H1 (cell line): ENCODE data around the gene NAV3. TPM values are rescaled to one million over a fixed set of nuclear protein-coding genes. Genes with fewer than 3 reads are reported as not detected.

Experiments
- CTCF ChIA-PET: fragments of 300-600 bp; sonication (Branson Sonifier 250); formaldehyde crosslinking; loops from one replicate; lab custom pipeline; 2021; ENCODE audit not compliant: partially characterized antibody; lab: Charles Lee
- POLR2A ChIA-PET: fragments of 300-600 bp; sonication (Branson Sonifier 250); formaldehyde crosslinking; loops from one replicate; lab custom pipeline; 2021; ENCODE audit warnings: inconsistent platforms; ENCODE audit not compliant: partially characterized antibody; lab: Charles Lee
- DNase-seq, 2 experiments: peaks; one replicate each; pipeline versions ENCODE4 v3.0.0 to v3.0.0-alpha.2; 2010 to 2022; ENCODE audit warnings: low spot score in 2 of 2, low read depth in 1 of 2, mixed read lengths in 1 of 2
- FAIRE-seq: peaks from 2 replicates; lab custom pipeline; 2011; peaks lifted over from hg19 to GRCh38; lab: Jason Lieb, UNC
- H2AFZ ChIP-seq: 2 replicates; pipeline ENCODE4 v1.8.1; 2012; ENCODE audit warnings: low read length, inconsistent platforms
- H2AK5ac ChIP-seq: 2 replicates; pipeline ENCODE4 v1.6.1; 2013; ENCODE audit warnings: low read depth, low read length
- H2BK120ac ChIP-seq: replicated peaks from 2 replicates; pipeline ENCODE3; 2013; ENCODE audit warnings: low read depth, low read length, inconsistent platforms
- H2BK12ac ChIP-seq: 2 replicates; pipeline ENCODE4 v1.6.1; 2013; ENCODE audit warnings: low read depth, low read length
- H2BK15ac ChIP-seq: 2 replicates; pipeline ENCODE4 v1.6.1; 2013; ENCODE audit warnings: low read length
- H2BK20ac ChIP-seq: 2 replicates; pipeline ENCODE4 v1.6.1; 2013; ENCODE audit warnings: low read length
- H2BK5ac ChIP-seq: 2 replicates; pipeline ENCODE4 v1.6.1; 2013; ENCODE audit warnings: low read depth, low read length
- H3K14ac ChIP-seq: 2 replicates; pipeline ENCODE4 v1.6.1; 2013; ENCODE audit warnings: inconsistent platforms; ENCODE audit not compliant: insufficient read length
- H3K18ac ChIP-seq: 2 replicates; pipeline ENCODE4 v1.6.1; 2013; ENCODE audit warnings: low read length; ENCODE audit errors: extremely low read depth
- H3K23ac ChIP-seq: 2 replicates; pipeline ENCODE4 v1.6.1; 2013; ENCODE audit warnings: inconsistent platforms; ENCODE audit not compliant: insufficient read length
- H3K23me2 ChIP-seq: 2 replicates; pipeline ENCODE4 v1.6.1; 2013; ENCODE audit warnings: low read depth, low read length
- H3K27ac ChIP-seq: 2 replicates; pipeline ENCODE4 v1.6.1; 2011; ENCODE audit warnings: low read depth, low read length, inconsistent platforms
- H3K27me3 ChIP-seq, 4 experiments: replicated peaks in 1 of 4; 1 replicate in 1 of 4; 2 replicates in 3 of 4; pipeline versions ENCODE4 v1.6.1 to v1.8.1; 2011 to 2013; ENCODE audit warnings: low read length in 3 of 4, mild to moderate bottlenecking in 3 of 4, inconsistent platforms in 2 of 4, mixed read lengths in 2 of 4, moderate library complexity in 1 of 4; ENCODE audit not compliant: control insufficient read depth in 3 of 4, insufficient read depth in 3 of 4; ENCODE audit errors: extremely low read depth in 1 of 4
- H3K36me3 ChIP-seq, 4 experiments: 2 replicates each; pipeline versions ENCODE4 v1.6.1 to v1.8.1; 2011 to 2013; ENCODE audit warnings: mild to moderate bottlenecking in 4 of 4, low read length in 3 of 4, moderate library complexity in 2 of 4, control low read depth in 1 of 4, inconsistent platforms in 1 of 4; ENCODE audit not compliant: insufficient read depth in 4 of 4, control insufficient read depth in 2 of 4
- H3K4ac ChIP-seq: replicated peaks from 2 replicates; pipeline ENCODE3; 2013; ENCODE audit warnings: low read length, low read depth, mixed read lengths, inconsistent platforms; ENCODE audit not compliant: insufficient read length
- H3K4me1 ChIP-seq, 4 experiments: replicated peaks in 1 of 4; 1 replicate in 1 of 4; 2 replicates in 3 of 4; pipeline versions ENCODE4 v1.6.1 to v1.8.1; 2011 to 2013; ENCODE audit warnings: low read length in 3 of 4, inconsistent platforms in 2 of 4, mixed read lengths in 1 of 4; ENCODE audit not compliant: insufficient read depth in 4 of 4, control insufficient read depth in 3 of 4
- H3K4me2 ChIP-seq, 2 experiments: 2 replicates each; pipeline versions ENCODE4 v1.6.1 to v1.8.1; 2011 to 2013; ENCODE audit warnings: low read depth in 2 of 2, low read length in 2 of 2, control low read depth in 1 of 2, inconsistent platforms in 1 of 2, mild to moderate bottlenecking in 1 of 2; ENCODE audit not compliant: insufficient read depth in 1 of 2
- H3K4me3 ChIP-seq, 4 experiments: fragments of 200-600, 300-600 bp in 1 of 4; sonication (generic), shearing (Covaris generic), sonication (Bioruptor Twin) in 1 of 4; 2 replicates each; pipeline versions ENCODE4 v1.5.1 to v1.8.1; 2011 to 2016; ENCODE audit warnings: low read length in 4 of 4, low read depth in 3 of 4, control low read depth in 2 of 4, inconsistent platforms in 2 of 4, mild to moderate bottlenecking in 2 of 4, mixed read lengths in 1 of 4, moderate library complexity in 1 of 4; ENCODE audit not compliant: insufficient read depth in 2 of 4; ENCODE audit errors: extremely low read depth in 1 of 4
- H3K56ac ChIP-seq: replicated peaks from 2 replicates; pipeline ENCODE3; 2013; ENCODE audit warnings: low read depth, mild to moderate bottlenecking, mixed read lengths, low read length, inconsistent platforms; ENCODE audit not compliant: insufficient read length
- H3K79me1 ChIP-seq: 2 replicates; pipeline ENCODE4 v1.6.1; 2013; ENCODE audit warnings: low read depth, low read length, control low read depth
- H3K79me2 ChIP-seq, 2 experiments: 2 replicates each; pipeline versions ENCODE4 v1.6.1 to v1.8.1; 2012 to 2013; ENCODE audit warnings: low read length in 2 of 2, mild to moderate bottlenecking in 2 of 2, inconsistent platforms in 1 of 2; ENCODE audit not compliant: insufficient read depth in 2 of 2, control insufficient read depth in 1 of 2
- H3K9ac ChIP-seq, 4 experiments: replicated peaks in 1 of 4; 1 replicate in 1 of 4; 2 replicates in 3 of 4; pipeline versions ENCODE4 v1.6.1 to v1.8.1; 2011 to 2013; ENCODE audit warnings: low read depth in 3 of 4, low read length in 3 of 4, control low read depth in 2 of 4, mild to moderate bottlenecking in 2 of 4, moderate library complexity in 2 of 4, inconsistent platforms in 1 of 4; ENCODE audit errors: extremely low read depth in 1 of 4
- H3K9me3 ChIP-seq, 2 experiments: 2 replicates each; pipeline versions ENCODE4 v1.6.1 to v1.8.1; 2012 to 2013; ENCODE audit warnings: mild to moderate bottlenecking in 2 of 2, moderate library complexity in 2 of 2, control low read depth in 1 of 2, inconsistent platforms in 1 of 2, low read depth in 1 of 2, low read length in 1 of 2, mixed read lengths in 1 of 2; ENCODE audit not compliant: insufficient read depth in 2 of 2
- H4K20me1 ChIP-seq, 2 experiments: replicated peaks in 1 of 2; 2 replicates each; pipeline versions ENCODE3 to v1.8.1; 2011 to 2013; ENCODE audit warnings: inconsistent platforms in 2 of 2, low read length in 2 of 2, mild to moderate bottlenecking in 1 of 2; ENCODE audit not compliant: insufficient read depth in 2 of 2, control insufficient read depth in 1 of 2
- H4K5ac ChIP-seq: 2 replicates; pipeline ENCODE4 v1.6.1; 2013; ENCODE audit warnings: low read length, low read depth, mixed read lengths, inconsistent platforms; ENCODE audit not compliant: insufficient read length
- H4K8ac ChIP-seq: 2 replicates; pipeline ENCODE4 v1.8.0; 2013; ENCODE audit warnings: mild to moderate bottlenecking, moderate library complexity, low read length, inconsistent platforms; ENCODE audit not compliant: insufficient read depth; ENCODE audit errors: extremely low read depth
- H4K91ac ChIP-seq: replicated peaks from 2 replicates; pipeline ENCODE3; 2013; ENCODE audit warnings: low read length, mixed read lengths, inconsistent platforms; ENCODE audit not compliant: insufficient read length
- CHD2 ChIP-seq: IDR thresholded peaks from 2 replicates; pipeline ENCODE4 v1.6.1; 2012; ENCODE audit warnings: low read length, improper control_type of control experiment
- GABPA ChIP-seq: IDR thresholded peaks from 2 replicates; pipeline ENCODE4 v1.6.1; 2011; ENCODE audit warnings: mild to moderate bottlenecking, low read length, moderate library complexity, borderline replicate concordance; ENCODE audit not compliant: insufficient read depth
- JUND ChIP-seq: IDR thresholded peaks from 2 replicates; pipeline ENCODE4 v1.6.1; 2011; ENCODE audit warnings: mild to moderate bottlenecking, improper control_type of control experiment, low read length
- KDM1A ChIP-seq: fragments of 200-600, 300-600 bp; sonication (generic); IDR thresholded peaks from 2 replicates; pipeline ENCODE4 v1.7.1; 2016; ENCODE audit warnings: mild to moderate bottlenecking, low read length, borderline replicate concordance
- KDM4A ChIP-seq: IDR thresholded peaks from one replicate; pipeline ENCODE4 v1.7.1; 2012; ENCODE audit warnings: low read depth, mild to moderate bottlenecking, moderate library complexity, low read length, inconsistent platforms; ENCODE audit not compliant: severe bottlenecking
- POLR2A ChIP-seq, 2 experiments: IDR thresholded peaks; 1 replicate in 1 of 2; 2 replicates in 1 of 2; pipeline ENCODE4 v1.6.1; 2011; ENCODE audit warnings: low read depth in 2 of 2, low read length in 2 of 2, mild to moderate bottlenecking in 2 of 2; ENCODE audit errors: control extremely low read depth in 1 of 2
- polyA plus RNA-seq, 7 experiments: library from polyadenylated mRNA; depleted of rRNA in 3 of 7; stranded (reverse) in 5 of 7; unstranded in 2 of 7; fragments of >200 nt in 5 of 7; fragments of 200-250 nt in 2 of 7; gene quantifications; 1 replicate in 5 of 7; 2 replicates in 1 of 7; 4 replicates in 1 of 7; pipeline versions ENCODE4 v1.2.1 to v1.2.3, GENCODE V29; 2011 to 2013; ENCODE audit warnings: missing spikeins in 2 of 7, mixed read lengths in 2 of 7
- total RNA-seq: library from RNA; stranded (reverse); fragmentation: NEBNext Ultra II Directional; extraction: Animal tissue kit (Norgen Biotek cat#: 25700); gene quantifications from 2 replicates; pipeline ENCODE4 v1.2.1, GENCODE V29; 2021

NAV3 gene
- total and polyA plus RNA-seq, 2 of the 8 experiments (the other 6 are each of a cell fraction or from before 2014, with no cell fraction given) = 0.47 to 5.0 TPM

DNA sequence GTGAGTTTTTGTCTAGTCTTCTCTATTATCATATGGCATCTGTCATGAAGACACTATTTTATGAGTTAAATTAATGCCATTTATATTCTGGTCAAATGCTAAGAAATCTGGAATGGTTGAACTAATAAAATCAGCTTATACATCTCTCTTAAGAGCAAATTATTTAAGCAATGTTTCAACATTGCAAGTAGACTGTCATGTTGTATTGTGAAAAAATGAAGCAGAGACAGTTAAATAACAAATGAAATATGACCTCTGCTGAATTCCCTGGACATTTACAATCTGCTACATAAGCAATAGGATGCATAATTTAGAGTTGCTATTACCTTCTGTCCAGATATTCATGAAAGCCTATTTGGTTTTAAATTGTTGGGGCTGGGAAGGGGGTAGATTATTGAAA is 30.6 kb downstream of the NAV3 start:
- H2BK12ac ChIP-seq = no peak overlapping the region
- CTCF ChIA-PET = no interaction called here

More for the DNA sequence above, 30.6 kb downstream of the NAV3 start:
- no peaks in the 10 kb centered on the region for H3K79me2 ChIP-seq
- no peaks in the 10 kb centered on the region for H3K36me3 ChIP-seq
- H2AFZ ChIP-seq = no peak overlapping the region
- no peak overlapping the region for H4K8ac ChIP-seq
- H2AK5ac ChIP-seq = no peak overlapping the region
- no peak overlapping the region for H3K27ac ChIP-seq
- H3K56ac ChIP-seq = no peak overlapping the region
- TF ChIP-seq GABPA = no peak
- TF ChIP-seq CHD2 = no peak
- no peak for TF ChIP-seq POLR2A (IDR thresholded peaks at IDR 0.05; ENCODE audit: control extremely low read depth in 1 of 2, low read depth in 2 of 2, low read length in 2 of 2)
- TF ChIP-seq KDM1A = no peak
- TF ChIP-seq KDM4A = no peak
- TF ChIP-seq JUND = no peak
- TF ChIP-seq, all 59 proteins: peak for 0
- H2BK120ac ChIP-seq = no peak overlapping the region
- H4K5ac ChIP-seq = no peak overlapping the region
- no peak for DNase-seq
- H3K4ac ChIP-seq = no peak overlapping the region
- H3K9ac ChIP-seq = no peak overlapping the region
- H3K4me1 ChIP-seq = no peaks in the 10 kb centered on the region
- POLR2A ChIA-PET = no interaction called here
- no peak overlapping the region for H2BK20ac ChIP-seq
- no peak overlapping the region for H2BK15ac ChIP-seq
- H3K4me3 ChIP-seq = no peak overlapping the region
- H4K20me1 ChIP-seq = no peaks in the 10 kb centered on the region
- H3K27me3 ChIP-seq = no peaks in the 10 kb centered on the region
- no peak for FAIRE-seq
- H4K91ac ChIP-seq = no peak overlapping the region
- H3K23ac ChIP-seq = no peak overlapping the region
- no peaks in the 10 kb centered on the region for H3K9me3 ChIP-seq
- H3K14ac ChIP-seq = no peak overlapping the region
- H3K23me2 ChIP-seq = no peaks in the 10 kb centered on the region
- H2BK5ac ChIP-seq = no peak overlapping the region
- no peak overlapping the region for H3K18ac ChIP-seq
- H3K4me2 ChIP-seq = no peak overlapping the region
- no peaks in the 10 kb centered on the region for H3K79me1 ChIP-seq
